HUES64 (cell line): ENCODE results near the gene TREM2. TPM values are rescaled to one million over a fixed set of nuclear protein-coding genes. Genes with fewer than 3 reads are reported as not detected.

ENCODE experiments used
- H3K27ac ChIP-seq: 2 replicates; pipeline ENCODE4 v1.7.0; 2013; ENCODE audit warnings: low read depth, low read length, inconsistent platforms
- H3K27me3 ChIP-seq: 2 replicates; pipeline ENCODE4 v1.6.1; 2013; ENCODE audit warnings: mild to moderate bottlenecking, low read length; ENCODE audit not compliant: insufficient read depth
- H3K36me3 ChIP-seq: 2 replicates; pipeline ENCODE4 v1.6.1; 2013; ENCODE audit warnings: mild to moderate bottlenecking, low read length; ENCODE audit not compliant: insufficient read depth
- H3K4me1 ChIP-seq: 2 replicates; pipeline ENCODE4 v1.6.1; 2013; ENCODE audit warnings: mild to moderate bottlenecking, low read length, moderate library complexity; ENCODE audit not compliant: insufficient read depth
- H3K4me3 ChIP-seq: 2 replicates; pipeline ENCODE4 v1.5.1; 2013; ENCODE audit warnings: mild to moderate bottlenecking, low read length, moderate library complexity
- H3K9ac ChIP-seq: 2 replicates; pipeline ENCODE4 v1.6.1; 2013; ENCODE audit warnings: mild to moderate bottlenecking, low read depth, low read length
- H3K9me3 ChIP-seq: 2 replicates; pipeline ENCODE4 v1.6.1; 2013; ENCODE audit warnings: low read depth, low read length; ENCODE audit not compliant: insufficient read depth
- WGBS: fragments of 150-250, 120-280 bp; methylation state at CpG from one replicate; pipeline ENCODE4 v1.1.7; 2013; ENCODE audit warnings: missing lambda C conversion rate; 5-methylcytosine and 5-hydroxymethylcytosine counted together
- polyA plus RNA-seq, 2 experiments: library from polyadenylated mRNA; stranded (reverse); fragments of 50-300 nt; gene quantifications; one replicate each; pipeline ENCODE4 v1.2.3, GENCODE V29; 2013

TREM2 gene
- polyA plus RNA-seq (2013, experiment 1 of 2) = not detected
- polyA plus RNA-seq (2013, experiment 2 of 2) = not detected

DNA sequence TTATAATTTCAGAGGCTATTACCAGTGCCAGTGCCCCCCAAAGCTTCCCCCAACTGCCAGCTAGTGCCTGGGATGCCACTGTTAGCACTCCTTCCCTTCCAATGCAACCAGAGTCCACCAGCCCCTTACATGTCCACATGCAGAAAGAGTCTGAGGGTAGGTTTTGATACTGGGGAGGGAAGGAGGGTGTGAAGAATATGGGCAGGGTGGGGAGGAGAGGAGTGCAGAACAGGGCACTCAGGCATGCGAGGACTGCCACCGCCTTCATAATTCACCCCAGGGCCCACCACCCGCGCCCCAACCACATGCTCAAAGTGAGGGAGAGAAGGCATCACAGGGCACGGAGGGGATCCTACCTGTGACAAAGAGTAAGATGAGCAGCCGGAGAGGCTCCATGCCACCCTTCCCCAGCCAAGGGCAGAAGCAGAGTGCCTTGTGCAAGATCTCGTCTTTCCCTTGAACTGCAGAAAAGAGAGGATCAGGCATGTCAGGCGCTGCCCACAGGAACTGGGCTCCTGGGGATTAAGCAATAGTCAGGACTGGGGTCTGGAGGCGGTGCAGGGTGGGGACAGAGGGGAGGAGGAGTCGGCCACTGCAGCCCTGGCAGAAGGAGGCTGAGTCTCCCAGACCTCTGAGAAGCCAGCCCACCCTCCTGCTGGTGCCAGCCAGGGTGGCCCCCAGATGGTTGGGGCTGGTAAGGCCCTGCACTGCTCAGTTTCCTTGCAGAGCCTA, at the start of gene TREM2:
Gene TREM2 (minus strand): TSS at position 430 of the 732 bp plus-strand sequence. CDS start 34 bp downstream, at position 396.
- Histone ChIP-seq H3K27ac (no peak within 1 kb of the TSS), H3K36me3 (no peaks in the 10 kb centered on the region), H3K27me3 (no peaks in the 10 kb centered on the region), H3K4me1 (no peaks in the 10 kb centered on the region), H3K9me3 (no peaks in the 10 kb centered on the region), H3K9ac (no peak within 1 kb of the TSS), H3K4me3 (no peak within 1 kb of the TSS)
- WGBS = 89% methylated on average over 10 of the region's 10 CpGs

DNA sequence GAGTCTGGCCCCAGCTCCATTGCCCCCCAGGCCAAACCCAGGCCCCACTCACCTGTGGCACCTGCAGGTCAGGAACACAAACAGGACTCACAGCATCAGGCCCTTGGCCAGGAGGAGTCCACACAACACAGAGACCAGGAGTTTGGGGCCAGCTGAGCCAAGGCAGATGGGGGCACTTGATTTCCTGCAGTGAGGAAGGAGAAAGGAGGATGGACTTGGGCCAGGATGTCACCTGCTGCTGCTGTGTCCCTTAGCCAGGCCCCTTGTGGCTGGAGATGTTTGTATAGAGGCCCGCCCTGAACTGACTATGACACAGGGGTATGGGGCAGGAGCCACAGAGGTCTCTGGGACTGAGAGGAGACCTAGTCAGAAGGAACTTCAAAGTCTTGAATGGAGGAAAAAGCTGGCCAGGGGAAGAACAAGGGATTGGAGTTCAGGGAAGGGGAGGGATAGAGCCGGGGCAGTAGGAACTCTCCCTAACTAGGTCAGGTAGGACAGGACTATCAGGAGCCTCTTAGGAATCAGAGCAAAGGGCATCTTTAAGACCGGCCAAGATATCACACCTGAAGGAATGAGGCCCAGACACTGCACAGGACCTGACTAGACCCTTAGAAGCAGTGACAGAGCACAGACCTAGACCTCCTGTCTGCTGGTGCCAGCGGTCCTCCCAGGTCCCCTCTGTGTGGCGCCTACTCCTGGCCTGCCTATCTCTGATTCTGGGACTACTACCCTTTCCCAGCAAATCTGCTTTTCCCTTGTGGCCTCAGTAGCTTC, 46.8 kb upstream of the TREM2 start:
- no peak overlapping the region for H3K4me3 ChIP-seq
- no peak overlapping the region for H3K27ac ChIP-seq
- H3K4me1 ChIP-seq = no peaks in the 10 kb centered on the region
- H3K27me3 ChIP-seq = no peaks in the 10 kb centered on the region
- no peak overlapping the region for H3K9ac ChIP-seq
- H3K36me3 ChIP-seq = no peaks in the 10 kb centered on the region
- WGBS = 92% methylated on average over 5 of the region's 5 CpGs
- peaks cover 9% of the 10 kb centered on the region; the same call in 1 of the 2 replicates for H3K9me3 ChIP-seq

DNA sequence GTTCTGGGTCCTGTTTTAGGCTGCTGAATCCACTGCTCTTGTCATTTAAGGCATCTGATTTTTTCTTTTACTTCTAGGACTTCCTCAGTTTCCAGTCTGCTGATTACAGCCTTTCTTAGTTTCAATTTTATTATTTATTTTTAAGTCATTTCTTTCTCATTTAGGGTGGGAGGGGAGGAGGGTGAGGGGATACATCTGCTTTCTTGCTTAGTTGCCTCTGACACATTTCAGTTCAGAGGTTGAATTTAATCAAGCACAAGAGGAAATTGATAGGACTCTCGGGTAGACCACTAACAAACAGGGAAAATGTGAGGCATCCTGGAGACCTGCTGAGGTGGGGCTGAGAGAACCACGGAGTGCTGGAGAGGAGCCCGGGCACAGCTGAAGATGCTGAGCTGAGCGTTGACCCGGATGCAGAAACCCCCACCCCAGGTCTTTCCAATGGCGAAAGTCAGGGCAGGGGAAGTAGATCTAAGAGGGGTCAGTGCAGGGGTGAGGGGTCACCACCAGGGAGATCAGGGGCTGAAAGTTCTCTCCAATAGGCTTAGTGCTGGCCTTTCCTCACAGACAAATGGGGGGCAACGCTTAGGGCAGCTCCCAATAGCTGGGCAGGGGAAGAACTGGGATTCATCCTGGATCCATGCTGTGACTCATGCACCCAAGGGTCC, 45.7 kb upstream of the TREM2 start:
- no peaks in the 10 kb centered on the region for H3K36me3 ChIP-seq
- WGBS = 87% methylated on average over 7 of the region's 7 CpGs
- no peak overlapping the region for H3K27ac ChIP-seq
- H3K27me3 ChIP-seq = no peaks in the 10 kb centered on the region
- H3K4me1 ChIP-seq = no peaks in the 10 kb centered on the region
- H3K4me3 ChIP-seq = no peak overlapping the region
- H3K9me3 ChIP-seq = no peaks in the 10 kb centered on the region
- no peak overlapping the region for H3K9ac ChIP-seq

DNA sequence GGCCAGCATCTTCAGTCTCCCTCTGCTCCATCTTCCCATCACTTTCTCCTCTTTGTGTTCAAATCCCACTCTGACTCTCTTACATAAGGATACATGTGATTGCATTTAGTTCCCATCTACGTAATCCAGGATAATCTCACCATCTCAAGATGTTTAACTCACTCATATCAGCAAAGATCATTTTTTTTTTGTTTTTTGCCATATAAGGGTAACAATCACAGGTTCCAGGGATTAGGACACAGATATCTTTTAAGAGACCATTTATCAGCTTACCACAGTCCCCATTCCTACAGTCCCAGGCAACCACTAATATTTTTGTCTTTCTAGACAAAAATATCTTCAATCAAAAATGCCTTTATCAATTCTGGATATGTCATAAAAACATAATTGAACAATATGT, 41.2 kb upstream of the TREM2 start:
- peaks cover 10% of the 10 kb centered on the region; the same call in 1 of the 2 replicates for H3K4me1 ChIP-seq
- H3K9ac ChIP-seq = no peak overlapping the region
- H3K27ac ChIP-seq = no peak overlapping the region
- H3K4me3 ChIP-seq = no peak overlapping the region
- no peaks in the 10 kb centered on the region for H3K9me3 ChIP-seq
- WGBS = 93% methylated on average over 1 of the region's 1 CpG
- no peaks in the 10 kb centered on the region for H3K36me3 ChIP-seq
- H3K27me3 ChIP-seq = no peaks in the 10 kb centered on the region

DNA sequence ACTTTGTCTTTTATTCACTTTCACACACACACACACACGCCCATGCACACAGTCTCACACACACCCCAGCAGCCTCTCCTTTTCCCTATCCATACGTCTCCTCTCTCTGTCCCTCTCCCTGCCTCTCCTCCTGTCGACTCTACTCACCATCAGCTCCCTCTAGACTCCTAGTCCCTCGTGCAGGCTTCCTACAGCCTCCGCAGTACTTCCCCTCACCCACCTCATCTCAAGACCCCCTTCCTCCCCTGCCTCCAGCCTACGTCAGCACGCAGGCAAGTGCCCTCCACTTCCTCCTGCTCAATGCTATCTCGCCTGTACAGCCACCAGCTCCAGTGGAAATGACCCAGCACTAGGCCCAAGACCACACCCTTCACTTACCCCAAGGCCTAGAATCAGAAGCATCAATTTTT, 38.9 kb upstream of the TREM2 start:
- peaks cover 10% of the 10 kb centered on the region; the same call in 1 of the 2 replicates for H3K4me1 ChIP-seq
- no peak overlapping the region for H3K4me3 ChIP-seq
- H3K9ac ChIP-seq = no peak overlapping the region
- H3K27me3 ChIP-seq = no peaks in the 10 kb centered on the region; the same call in 1 of the 2 replicates
- no peak overlapping the region for H3K27ac ChIP-seq
- H3K36me3 ChIP-seq = no peaks in the 10 kb centered on the region
- H3K9me3 ChIP-seq = no peaks in the 10 kb centered on the region
- 81% methylated on average over 8 of the region's 8 CpGs for WGBS

DNA sequence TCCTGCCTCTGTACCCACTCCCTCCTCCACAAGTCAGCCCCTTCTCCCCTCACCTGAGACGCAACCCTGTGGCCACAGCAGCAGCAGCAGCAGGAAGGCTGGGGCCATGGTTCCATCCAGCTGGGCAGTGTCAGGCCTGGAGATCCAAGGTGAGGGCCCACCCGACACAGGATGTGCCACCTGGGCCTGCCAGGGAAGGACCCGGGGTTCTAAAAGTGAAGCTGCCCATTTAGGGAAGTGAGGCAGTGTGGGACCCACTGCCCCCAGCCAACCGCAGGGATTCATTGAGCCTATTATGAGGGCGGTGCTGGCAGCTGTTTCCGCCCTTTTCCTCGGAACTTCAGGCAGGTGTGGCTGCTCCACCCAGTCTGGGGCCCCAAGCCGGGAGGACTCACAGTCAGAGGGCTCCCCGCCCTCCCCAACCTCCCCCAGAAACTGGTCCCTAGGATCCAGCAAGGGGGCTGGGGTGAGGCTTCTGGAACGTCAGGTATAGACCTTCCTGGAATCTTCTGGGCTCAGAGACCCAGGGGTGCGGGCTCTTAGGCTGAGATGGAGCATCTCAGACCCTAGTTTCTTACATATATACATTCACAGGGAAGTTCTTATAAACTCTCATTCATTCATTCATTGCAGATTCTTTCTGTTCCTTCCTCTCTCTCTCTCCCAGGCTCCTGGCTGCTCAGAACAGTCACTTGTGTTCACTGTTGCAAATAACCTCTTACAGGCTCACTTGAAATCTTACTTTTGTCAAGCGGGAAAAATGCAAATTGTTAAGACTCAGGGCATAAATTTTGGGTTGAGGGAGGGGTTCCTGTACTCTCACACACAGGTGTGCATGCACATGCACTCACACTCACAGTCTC, 38.2 kb upstream of the TREM2 start, which contains the start of gene TREML2:
Gene TREML2 (minus strand): TSS at position 249 of the 863 bp plus-strand sequence. CDS start 141 bp downstream, at position 108.
- Histone ChIP-seq H3K4me1 (peaks cover 10% of the 10 kb centered on the region; the same call in 1 of the 2 replicates), H3K36me3 (no peaks in the 10 kb centered on the region), H3K9me3 (no peaks in the 10 kb centered on the region), H3K9ac (no peak within 1 kb of the TSS), H3K27ac (no peak within 1 kb of the TSS), H3K4me3 (no peak within 1 kb of the TSS), H3K27me3 (no peaks in the 10 kb centered on the region; the same call in 1 of the 2 replicates)
- WGBS = 81% methylated on average over 12 of the region's 12 CpGs

DNA sequence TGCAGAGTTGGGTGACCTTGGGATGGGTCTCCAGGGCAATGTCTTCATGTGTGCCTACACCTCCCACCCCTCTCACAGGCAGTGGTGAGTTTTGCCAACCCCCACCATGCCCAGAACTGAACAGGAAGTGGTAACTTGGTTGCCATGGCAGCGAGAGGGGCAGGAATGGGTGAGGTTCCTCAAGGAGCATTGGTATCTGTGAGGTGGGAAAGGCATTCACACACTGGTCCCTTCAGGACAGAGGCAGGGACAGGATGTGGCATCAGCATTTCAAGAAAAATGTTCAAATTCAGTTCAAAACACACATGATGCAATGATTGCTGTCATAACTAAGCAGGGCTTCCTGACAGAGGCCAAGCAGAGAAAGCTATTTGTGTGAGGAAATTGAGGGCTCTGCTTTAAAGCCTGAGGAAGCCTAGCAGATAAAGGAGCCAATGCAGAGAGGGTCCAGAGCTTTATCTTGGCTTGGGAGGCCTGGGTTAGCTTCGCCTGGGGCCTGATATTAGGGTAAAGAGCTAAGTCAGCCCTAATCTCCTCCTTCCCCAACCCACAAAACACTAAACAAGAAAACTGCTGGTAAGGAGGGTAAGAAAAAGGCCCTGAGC, 37.5 kb upstream of the TREM2 start:
- H3K4me3 ChIP-seq = no peak overlapping the region
- 94% methylated on average over 1 of the region's 2 CpGs for WGBS
- no peak overlapping the region for H3K9ac ChIP-seq
- H3K27me3 ChIP-seq = no peaks in the 10 kb centered on the region; the same call in 1 of the 2 replicates
- H3K4me1 ChIP-seq = peaks cover 10% of the 10 kb centered on the region; the same call in 1 of the 2 replicates
- H3K36me3 ChIP-seq = no peaks in the 10 kb centered on the region
- no peak overlapping the region for H3K27ac ChIP-seq
- H3K9me3 ChIP-seq = no peaks in the 10 kb centered on the region

DNA sequence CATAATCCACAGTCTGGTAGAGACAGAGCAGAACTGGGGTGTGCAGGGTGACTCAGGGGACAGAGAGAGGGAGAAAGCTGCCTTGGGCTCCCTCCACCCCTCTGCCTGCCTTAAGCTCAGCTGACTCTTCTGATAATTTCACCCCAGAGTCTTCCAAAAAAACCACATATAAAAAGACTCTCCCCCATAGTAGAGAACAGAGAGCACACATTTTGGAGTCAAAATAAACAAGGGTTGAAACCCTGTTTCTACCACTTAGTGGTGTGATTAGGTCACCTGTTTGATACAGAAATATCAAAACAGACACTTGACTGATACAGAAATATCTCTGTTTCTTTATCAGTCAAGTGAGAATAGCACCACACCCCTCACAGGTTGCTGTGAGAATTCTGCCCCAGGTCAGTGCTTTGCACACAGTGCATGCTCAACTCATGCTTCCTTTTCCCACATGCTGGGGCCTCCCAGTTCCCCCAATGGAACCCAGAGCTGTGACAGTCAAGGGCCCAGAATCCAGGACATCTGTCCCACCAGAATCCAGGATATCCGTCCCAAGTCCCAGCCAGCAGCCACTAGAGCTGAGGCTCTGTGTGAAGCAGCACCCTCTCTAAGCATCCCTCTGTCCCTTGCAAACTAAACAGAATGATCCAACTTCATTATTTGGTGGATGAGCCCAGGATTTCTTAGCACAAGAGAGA, 36.8 kb upstream of the TREM2 start:
- no peak overlapping the region for H3K9ac ChIP-seq
- WGBS = 90% methylated on average over 1 of the region's 1 CpG
- H3K4me3 ChIP-seq = no peak overlapping the region

DNA sequence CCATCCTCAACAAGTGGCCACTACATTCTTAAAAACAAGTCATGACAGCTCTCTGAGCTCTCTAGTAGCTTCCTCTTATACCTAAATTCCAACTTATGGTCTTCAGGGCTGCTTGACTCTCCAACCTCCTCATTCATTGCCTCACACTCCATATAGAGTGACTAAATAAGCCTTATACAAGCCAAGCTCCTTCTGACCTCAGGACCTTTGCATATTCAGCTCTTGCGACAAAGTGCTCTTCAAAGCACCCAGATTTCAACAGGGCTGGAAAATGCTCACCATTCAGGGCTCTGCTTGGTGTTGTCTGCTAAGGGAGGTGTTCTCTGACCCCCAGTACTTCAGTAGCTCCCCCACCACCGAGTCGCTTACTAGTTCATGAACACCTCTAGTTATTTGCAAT, 34.3 kb upstream of the TREM2 start:
- H3K9me3 ChIP-seq = no peaks in the 10 kb centered on the region
- H3K4me1 ChIP-seq = peaks cover 10% of the 10 kb centered on the region; the same call in 1 of the 2 replicates
- H3K27me3 ChIP-seq = no peaks in the 10 kb centered on the region; the same call in 1 of the 2 replicates
- H3K4me3 ChIP-seq = no peak overlapping the region
- WGBS = 92% methylated on average over 3 of the region's 3 CpGs
- no peak overlapping the region for H3K27ac ChIP-seq
- no peak overlapping the region for H3K9ac ChIP-seq
- no peaks in the 10 kb centered on the region for H3K36me3 ChIP-seq

More for the DNA sequence above, 36.8 kb upstream of the TREM2 start:
- Histone ChIP-seq H3K4me1 (peaks cover 10% of the 10 kb centered on the region; the same call in 1 of the 2 replicates), H3K27me3 (no peaks in the 10 kb centered on the region; the same call in 1 of the 2 replicates), H3K36me3 (no peaks in the 10 kb centered on the region), H3K27ac (no peak overlapping the region), H3K9me3 (no peaks in the 10 kb centered on the region)
